ENCODE results near the gene CHST11. TPM values are rescaled to one million over a fixed set of nuclear protein-coding genes. Genes with fewer than 3 reads are reported as not detected.

The CHST11 gene
- total RNA-seq, 4 donors from 2014 or later: 20.8 to 56.7 (median 26.5) TPM

DNA sequence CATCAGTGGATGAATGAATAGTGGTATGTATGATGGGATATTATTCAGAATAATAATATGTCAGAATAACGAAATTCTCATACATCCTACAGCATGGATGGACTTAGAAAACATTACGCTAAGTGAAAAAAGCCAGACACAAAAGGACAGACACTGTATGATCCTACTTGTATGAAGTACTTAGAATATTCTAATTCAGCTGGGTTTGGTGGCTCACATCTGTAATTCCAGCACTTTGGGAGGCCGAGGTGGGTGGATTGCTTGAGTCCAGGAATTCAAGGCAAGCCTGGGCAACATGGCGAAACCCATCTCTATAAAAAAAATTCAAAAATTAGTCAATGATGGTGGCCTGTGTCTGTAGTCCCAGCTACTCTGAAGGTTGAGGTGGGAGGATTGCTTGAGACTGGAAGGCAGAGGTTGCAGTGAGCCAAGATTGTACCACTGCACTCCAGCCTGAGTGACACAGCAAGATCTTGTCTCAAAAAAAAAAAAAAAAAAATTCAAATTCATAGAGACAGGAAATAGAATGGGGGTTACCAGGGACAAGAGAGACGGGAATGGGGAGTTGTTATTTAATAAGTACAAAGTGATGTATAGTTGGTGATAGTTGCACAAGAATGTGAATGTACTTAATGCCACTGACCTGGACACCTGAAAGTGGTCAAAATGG lies 132.3 kb downstream of the CHST11 start:
- Histone ChIP-seq H3K4me3 (no peak overlapping the region), H3K36me3 (no peaks in the 10 kb centered on the region), H3K9me3 (no peaks in the 10 kb centered on the region), H3K27me3 (no peaks in the 10 kb centered on the region), H3K27ac (no peak overlapping the region), H3K4me1 (no peaks in the 10 kb centered on the region)
- TF ChIP-seq, protein P1, sequence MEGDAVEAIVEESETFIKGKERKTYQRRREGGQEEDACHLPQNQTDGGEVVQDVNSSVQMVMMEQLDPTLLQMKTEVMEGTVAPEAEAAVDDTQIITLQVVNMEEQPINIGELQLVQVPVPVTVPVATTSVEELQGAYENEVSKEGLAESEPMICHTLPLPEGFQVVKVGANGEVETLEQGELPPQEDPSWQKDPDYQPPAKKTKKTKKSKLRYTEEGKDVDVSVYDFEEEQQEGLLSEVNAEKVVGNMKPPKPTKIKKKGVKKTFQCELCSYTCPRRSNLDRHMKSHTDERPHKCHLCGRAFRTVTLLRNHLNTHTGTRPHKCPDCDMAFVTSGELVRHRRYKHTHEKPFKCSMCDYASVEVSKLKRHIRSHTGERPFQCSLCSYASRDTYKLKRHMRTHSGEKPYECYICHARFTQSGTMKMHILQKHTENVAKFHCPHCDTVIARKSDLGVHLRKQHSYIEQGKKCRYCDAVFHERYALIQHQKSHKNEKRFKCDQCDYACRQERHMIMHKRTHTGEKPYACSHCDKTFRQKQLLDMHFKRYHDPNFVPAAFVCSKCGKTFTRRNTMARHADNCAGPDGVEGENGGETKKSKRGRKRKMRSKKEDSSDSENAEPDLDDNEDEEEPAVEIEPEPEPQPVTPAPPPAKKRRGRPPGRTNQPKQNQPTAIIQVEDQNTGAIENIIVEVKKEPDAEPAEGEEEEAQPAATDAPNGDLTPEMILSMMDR (IDR thresholded peaks at IDR 0.05): no peak
- no peak for TF ChIP-seq EP300 (IDR thresholded peaks at IDR 0.05)
- TF ChIP-seq POLR2A (IDR thresholded peaks at IDR 0.05): no peak
- WGBS, 2 donors: 75 to 76% methylated on average over 5 of the region's 5 CpGs
- no peak for DNase-seq (ENCODE audit: low spot score in 2 of 2)

DNA sequence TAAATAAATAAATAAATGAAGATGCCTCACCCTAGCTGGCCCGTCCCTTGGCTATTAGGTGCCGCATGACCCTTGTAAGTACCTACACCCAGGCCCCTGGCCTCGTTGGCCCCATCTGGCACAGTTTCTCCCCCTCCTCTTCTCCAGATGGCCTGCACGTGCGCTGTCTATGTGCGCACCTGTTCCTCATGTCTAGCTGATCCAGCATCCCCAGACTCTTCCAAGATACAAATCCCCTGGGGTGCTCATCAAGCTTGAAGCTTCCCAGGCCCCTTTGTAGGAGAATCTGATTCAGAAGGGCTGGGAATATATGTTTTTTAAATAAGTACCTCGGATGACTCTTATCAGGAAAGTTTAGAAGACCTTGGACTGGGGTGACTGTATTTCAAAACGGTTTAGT lies 133.3 kb downstream of the CHST11 start:
- 86 to 87% methylated on average over 8 of the region's 8 CpGs for WGBS, 2 donors
- H3K4me3 ChIP-seq: no peak overlapping the region
- H3K36me3 ChIP-seq: no peaks in the 10 kb centered on the region
- TF ChIP-seq EP300 (IDR thresholded peaks at IDR 0.05) (no peak), POLR2A (IDR thresholded peaks at IDR 0.05) (no peak)
- TF ChIP-seq, protein P1 (IDR thresholded peaks at IDR 0.05): no peak
- H3K9me3 ChIP-seq: no peaks in the 10 kb centered on the region
- no peaks in the 10 kb centered on the region for H3K4me1 ChIP-seq
- no peaks in the 10 kb centered on the region for H3K27me3 ChIP-seq
- no peak for DNase-seq (ENCODE audit: low spot score in 2 of 2)
- no peak overlapping the region for H3K27ac ChIP-seq

DNA sequence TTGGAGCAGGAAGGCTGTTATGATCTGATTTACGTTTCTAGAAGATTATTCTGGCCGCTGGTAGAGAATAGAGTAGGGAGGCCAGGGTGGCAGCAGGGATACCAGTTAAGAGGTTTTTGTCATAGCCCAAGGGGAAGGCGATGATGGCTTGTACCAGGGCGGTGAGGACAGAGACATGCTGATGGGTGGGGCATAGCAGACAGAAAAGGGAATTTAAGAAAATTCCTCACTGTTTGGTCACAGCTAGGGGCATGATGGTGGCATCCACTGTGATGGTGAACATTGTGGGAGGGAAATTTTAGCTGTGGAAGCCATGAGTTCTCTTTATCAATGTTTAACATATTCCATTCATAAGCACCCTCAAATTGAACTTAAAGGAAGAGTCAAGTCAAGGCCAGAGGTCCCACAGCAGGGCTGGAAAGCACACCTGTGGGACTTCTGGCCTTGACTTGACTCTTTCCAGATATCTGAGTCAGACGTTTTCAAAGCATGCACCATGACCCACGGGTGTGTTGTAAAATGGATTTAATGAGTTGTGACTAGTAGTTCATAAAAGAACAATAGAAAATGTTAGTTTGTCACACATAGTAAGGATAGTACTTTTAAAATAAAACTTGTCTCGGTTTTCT lies 134.6 kb downstream of the CHST11 start:
- H3K4me3 ChIP-seq: no peak overlapping the region
- H3K4me1 ChIP-seq: peaks cover 0 to 3% (median 0%) of the 10 kb centered on the region in 4 donors
- TF ChIP-seq EP300 (IDR thresholded peaks at IDR 0.05) (no peak), POLR2A (IDR thresholded peaks at IDR 0.05) (no peak)
- TF ChIP-seq, protein P1 (IDR thresholded peaks at IDR 0.05): no peak
- no peaks in the 10 kb centered on the region for H3K9me3 ChIP-seq
- H3K27ac ChIP-seq: no peak overlapping the region
- no peaks in the 10 kb centered on the region for H3K36me3 ChIP-seq
- no peaks in the 10 kb centered on the region for H3K27me3 ChIP-seq
- no peak for DNase-seq (ENCODE audit: low spot score in 2 of 2)
- WGBS, 2 donors: 74 to 76% methylated on average over 7 of the region's 7 CpGs

DNA sequence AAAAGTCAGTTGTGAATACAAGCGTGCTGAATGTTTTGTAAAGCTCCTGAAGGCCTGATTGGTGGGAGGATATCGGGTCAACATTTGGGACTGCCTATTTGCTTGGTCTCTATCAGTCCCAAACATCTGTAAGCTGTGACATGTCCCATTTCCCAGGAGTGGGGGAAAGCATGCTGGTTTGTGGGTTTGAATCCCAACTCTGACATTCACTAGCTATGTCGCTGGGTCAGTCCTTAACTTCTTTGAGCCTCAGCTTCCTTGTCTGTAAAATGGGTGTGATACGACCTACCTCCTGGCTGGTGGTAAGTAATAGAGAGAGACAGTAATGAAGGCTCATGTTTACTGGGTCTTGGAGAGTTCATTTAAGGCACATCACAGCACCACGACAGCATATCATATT lies 136.7 kb downstream of the CHST11 start:
- TF ChIP-seq, protein P1 (IDR thresholded peaks at IDR 0.05): no peak
- no peak for TF ChIP-seq POLR2A (IDR thresholded peaks at IDR 0.05)
- no peaks in the 10 kb centered on the region for H3K9me3 ChIP-seq
- 92 to 94% methylated on average over 5 of the region's 5 CpGs for WGBS, 2 donors

DNA sequence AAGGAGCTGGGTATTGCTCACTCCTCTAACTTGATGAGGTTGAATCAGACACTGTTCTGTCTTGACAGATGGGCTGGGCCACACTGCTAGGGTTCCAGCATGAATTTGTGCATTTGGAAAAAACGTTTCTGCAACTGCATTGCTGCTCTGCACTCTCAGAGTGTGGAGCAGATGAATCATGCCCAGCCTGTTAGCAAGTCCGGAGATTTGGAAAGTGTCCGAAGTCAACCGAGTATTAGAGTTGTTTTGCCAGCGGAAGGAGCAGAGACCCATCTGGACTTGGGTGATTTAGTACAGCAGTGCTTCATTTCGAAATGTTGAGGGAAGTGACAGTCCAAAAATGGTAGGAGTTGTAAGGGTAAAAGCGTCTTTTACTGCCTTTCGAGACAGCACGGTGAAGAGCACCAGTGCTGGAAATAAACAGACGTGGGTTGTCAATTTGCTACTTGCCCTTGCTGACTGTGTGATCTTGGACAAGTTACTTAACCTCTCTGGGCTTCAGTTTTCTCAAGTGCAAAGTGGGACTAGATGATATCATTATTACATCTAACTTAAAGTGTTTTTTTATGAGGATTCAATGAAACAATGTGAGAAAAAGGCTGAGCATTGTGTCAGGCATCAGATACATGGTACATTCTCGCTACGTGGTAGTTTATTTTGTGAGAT lies 139.5 kb downstream of the CHST11 start:
- Histone ChIP-seq H3K27me3 (no peaks in the 10 kb centered on the region), H3K4me1 (peaks cover 0 to 34% (median 9%) of the 10 kb centered on the region in 4 donors), H3K9me3 (no peaks in the 10 kb centered on the region), H3K27ac (no peak overlapping the region), H3K4me3 (no peak overlapping the region), H3K36me3 (no peaks in the 10 kb centered on the region)
- peak in 1 of 2 donors; percentile 37 for TF ChIP-seq EP300 (IDR thresholded peaks at IDR 0.05)
- TF ChIP-seq, protein P1 (IDR thresholded peaks at IDR 0.05): no peak
- 52 to 57% methylated on average over 12 of the region's 12 CpGs for WGBS, 2 donors
- DNase-seq (ENCODE audit: low spot score in 2 of 2): peak in 1 of 2 donors; percentile 52

More for the DNA sequence above, 136.7 kb downstream of the CHST11 start:
- DNase-seq (ENCODE audit: low spot score in 2 of 2): no peak
- no peak overlapping the region for H3K27ac ChIP-seq
- peaks cover 0 to 17% (median 2%) of the 10 kb centered on the region in 4 donors for H3K4me1 ChIP-seq
- H3K4me3 ChIP-seq: no peak overlapping the region
- H3K36me3 ChIP-seq: no peaks in the 10 kb centered on the region
- no peaks in the 10 kb centered on the region for H3K27me3 ChIP-seq
